ENCODE measurements around the gene ENOPH1. TPM values are rescaled to one million over a fixed set of nuclear protein-coding genes. Genes with fewer than 3 reads are reported as not detected.
A peak's percentile ranks its signal among the peaks of the same experiment; 100 is the strongest.

ENOPH1 gene
- total RNA-seq, 2 experiments from 2014 or later = 45.0 to 45.3 TPM

DNA sequence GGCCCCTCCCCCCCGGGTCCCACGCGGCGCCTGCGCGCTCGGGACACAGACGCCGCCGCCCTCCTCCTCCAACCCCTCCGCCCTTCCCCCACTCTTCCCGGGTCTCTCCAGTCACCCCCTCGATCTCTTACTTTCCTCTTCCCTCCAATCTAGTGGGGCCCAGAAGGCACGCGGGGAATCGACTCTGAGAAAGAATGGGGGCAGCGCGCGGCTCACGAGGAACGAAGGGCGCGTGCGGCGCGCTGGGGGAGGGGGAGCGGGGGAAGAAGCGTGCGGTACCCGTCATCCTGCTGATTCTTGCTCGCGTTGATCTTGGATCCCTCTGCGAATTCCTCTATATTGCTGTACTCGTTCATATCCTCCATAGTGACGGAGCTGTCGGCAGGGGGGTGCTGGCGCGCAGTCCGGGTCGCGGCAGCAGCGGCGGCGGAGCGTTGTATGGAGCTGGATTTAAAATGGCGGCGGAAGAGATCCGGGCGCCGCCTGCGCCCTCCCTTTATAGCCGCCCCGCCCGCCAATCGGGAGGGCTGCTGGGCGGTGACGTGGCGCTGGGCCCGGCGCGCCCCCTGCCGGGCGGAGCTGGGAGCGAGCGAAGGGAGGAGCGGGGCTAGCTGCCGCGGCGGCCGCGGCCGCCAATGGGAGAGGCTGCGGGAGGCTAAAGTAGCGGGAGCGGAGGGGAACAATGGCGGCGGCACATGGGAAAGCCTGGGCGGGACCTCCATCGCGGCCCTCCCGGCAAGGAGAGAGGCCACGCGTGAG lies 1.2 kb upstream of the ENOPH1 start:
- ChIA-PET POLR2A (interaction anchor here (0.7 to 4.0 kb wide), 21 partner anchors 9 to 855 kb away, joined by 3 to 120 read pairs (median 4); partner anchors contain the start of genes COQ2, HNRNPD, LIN54 and THAP9), CTCF (interaction anchor here (0.6 to 2.9 kb wide), 22 partner anchors 9 to 606 kb away, joined by 3 to 30 read pairs (median 4); partner anchors contain the start of genes COPS4 and THAP9)
- DNase-seq (peak; percentile 94), ATAC-seq (peak; percentile 52)
- Mint-ChIP-seq H3K9me3 (ENCODE audit: insufficient read depth) (no peaks in the 10 kb centered on the region), H3K4me1 (ENCODE audit: low read depth) (peaks cover 54% of the 10 kb centered on the region), H3K4me3 (peak overlapping the region; percentile 99), H3K27me3 (ENCODE audit: low read depth) (no peaks in the 10 kb centered on the region), H3K36me3 (ENCODE audit: low read depth) (peaks cover 79% of the 10 kb centered on the region), H3K27ac (peak overlapping the region; percentile 99)

- Mint-ChIP-seq H3K27ac (peak overlapping the region; percentile 99), H3K9me3 (ENCODE audit: insufficient read depth) (no peaks in the 10 kb centered on the region), H3K4me1 (ENCODE audit: low read depth) (peaks cover 52% of the 10 kb centered on the region), H3K27me3 (ENCODE audit: low read depth) (no peaks in the 10 kb centered on the region), H3K36me3 (ENCODE audit: low read depth) (peaks cover 74% of the 10 kb centered on the region), H3K4me3 (peak overlapping the region; percentile 99)
- ATAC-seq = peak; percentile 37
- ChIA-PET POLR2A (interaction anchor here (0.7 to 4.0 kb wide), 19 partner anchors 9 to 855 kb away, joined by 3 to 120 read pairs (median 4); partner anchors contain the start of genes COQ2, HNRNPD, LIN54 and THAP9), CTCF (interaction anchor here (0.6 to 2.9 kb wide), 20 partner anchors 9 to 605 kb away, joined by 3 to 30 read pairs (median 4); partner anchors contain the start of genes COPS4 and THAP9)
- peak; percentile 81 for DNase-seq
These were observed 630 bp upstream of the ENOPH1 start for GRCh38 chr4:82429728-82430192.

- no peaks in the 10 kb centered on the region for H3K9me3 Mint-ChIP-seq (ENCODE audit: insufficient read depth)
- ATAC-seq (no peak), DNase-seq (peak; percentile 59)
- peak overlapping the region; percentile 99 for H3K4me3 Mint-ChIP-seq
- H3K36me3 Mint-ChIP-seq (ENCODE audit: low read depth) = peaks cover 71% of the 10 kb centered on the region
- H3K27ac Mint-ChIP-seq = peak overlapping the region; percentile 99
- no peaks in the 10 kb centered on the region for H3K27me3 Mint-ChIP-seq (ENCODE audit: low read depth)
- ChIA-PET CTCF (interaction anchor here (0.6 to 1.7 kb wide), 4 partner anchors 31 to 1915 kb away, joined by 3 to 6 read pairs (median 4); no protein-coding TSS in a partner anchor), POLR2A (interaction anchor here (1.0 to 1.9 kb wide), 3 partner anchors 9 to 59 kb away, joined by 4 to 6 read pairs (median 5); partner anchors contain the start of gene HNRNPD)
- peaks cover 50% of the 10 kb centered on the region for H3K4me1 Mint-ChIP-seq (ENCODE audit: low read depth)
These were observed 765 bp downstream of the ENOPH1 start for GRCh38 chr4:82430964-82431745.

DNA sequence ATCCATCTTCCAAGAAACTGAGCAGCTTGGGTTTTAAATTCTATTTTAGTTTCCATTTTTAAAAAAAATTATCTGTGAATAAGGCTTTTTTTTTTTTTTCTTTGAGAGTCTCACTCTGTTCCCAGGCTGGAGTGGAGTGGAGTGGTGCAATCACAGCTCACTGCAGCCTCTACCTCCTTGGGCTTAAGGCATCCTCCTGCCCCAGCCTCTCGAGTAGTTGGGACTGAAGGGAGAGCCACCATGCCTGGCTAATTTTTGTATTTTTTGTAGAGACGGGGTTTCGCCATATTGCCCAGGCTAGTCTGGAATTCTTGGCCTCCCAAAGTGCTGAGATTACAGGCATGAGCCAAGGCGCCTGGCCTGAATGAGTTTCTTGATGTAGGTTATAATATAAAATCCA lies 1.4 kb downstream of the ENOPH1 start:
- POLR2A ChIA-PET = interaction anchor here (0.6 to 1.9 kb wide), 4 partner anchors 9 to 909 kb away, joined by 3 to 6 read pairs (median 4); partner anchors contain the start of gene HNRNPD
- Mint-ChIP-seq H3K27me3 (ENCODE audit: low read depth) (no peaks in the 10 kb centered on the region), H3K9me3 (ENCODE audit: insufficient read depth) (no peaks in the 10 kb centered on the region), H3K4me3 (peak overlapping the region; percentile 99), H3K27ac (no peak overlapping the region), H3K36me3 (ENCODE audit: low read depth) (peaks cover 68% of the 10 kb centered on the region), H3K4me1 (ENCODE audit: low read depth) (peaks cover 47% of the 10 kb centered on the region)
- no peak for DNase-seq
- CTCF ChIA-PET = interaction anchor here (0.9 to 1.7 kb wide), 2 partner anchors 30 to 307 kb away, joined by 3 to 6 read pairs; no protein-coding TSS in a partner anchor
- ATAC-seq = no peak

- ChIA-PET CTCF (no interaction called here), POLR2A (no interaction called here)
- no peak for ATAC-seq
- peak overlapping the region; percentile 34 for H3K4me3 Mint-ChIP-seq
- peaks cover 46% of the 10 kb centered on the region for H3K4me1 Mint-ChIP-seq (ENCODE audit: low read depth)
- no peak overlapping the region for H3K27ac Mint-ChIP-seq
- no peak for DNase-seq
- peaks cover 63% of the 10 kb centered on the region for H3K36me3 Mint-ChIP-seq (ENCODE audit: low read depth)
- no peaks in the 10 kb centered on the region for H3K9me3 Mint-ChIP-seq (ENCODE audit: insufficient read depth)
- H3K27me3 Mint-ChIP-seq (ENCODE audit: low read depth) = no peaks in the 10 kb centered on the region
These were observed 2.2 kb downstream of the ENOPH1 start for GRCh38 chr4:82432596-82432995.

DNA sequence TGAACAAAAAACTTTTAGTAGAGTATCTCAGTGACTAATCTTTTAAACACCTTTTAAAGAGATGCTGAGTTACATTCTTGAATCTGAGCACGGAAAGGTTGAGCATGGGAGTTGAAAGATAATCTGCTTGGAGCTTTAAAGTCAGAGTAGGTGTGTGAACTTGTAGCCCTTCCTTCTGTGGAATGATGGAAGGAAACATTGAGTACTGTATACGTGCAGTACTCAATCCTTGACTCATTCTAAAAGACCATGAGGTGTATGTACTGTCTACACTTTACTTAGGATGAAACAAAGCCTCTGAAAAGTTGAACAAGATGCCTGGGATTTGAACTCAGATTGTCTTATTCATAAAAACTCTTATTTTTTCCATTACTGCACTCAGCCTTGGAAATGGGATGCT lies 3.4 kb downstream of the ENOPH1 start:
- H3K27me3 Mint-ChIP-seq (ENCODE audit: low read depth) = no peaks in the 10 kb centered on the region
- H3K9me3 Mint-ChIP-seq (ENCODE audit: insufficient read depth) = no peaks in the 10 kb centered on the region
- H3K36me3 Mint-ChIP-seq (ENCODE audit: low read depth) = peaks cover 55% of the 10 kb centered on the region
- no peak overlapping the region for H3K4me3 Mint-ChIP-seq
- POLR2A ChIA-PET = no interaction called here
- peak overlapping the region; percentile 18 for H3K27ac Mint-ChIP-seq
- ATAC-seq (no peak), DNase-seq (no peak)
- CTCF ChIA-PET = no interaction called here
- peaks cover 47% of the 10 kb centered on the region for H3K4me1 Mint-ChIP-seq (ENCODE audit: low read depth)

DNA sequence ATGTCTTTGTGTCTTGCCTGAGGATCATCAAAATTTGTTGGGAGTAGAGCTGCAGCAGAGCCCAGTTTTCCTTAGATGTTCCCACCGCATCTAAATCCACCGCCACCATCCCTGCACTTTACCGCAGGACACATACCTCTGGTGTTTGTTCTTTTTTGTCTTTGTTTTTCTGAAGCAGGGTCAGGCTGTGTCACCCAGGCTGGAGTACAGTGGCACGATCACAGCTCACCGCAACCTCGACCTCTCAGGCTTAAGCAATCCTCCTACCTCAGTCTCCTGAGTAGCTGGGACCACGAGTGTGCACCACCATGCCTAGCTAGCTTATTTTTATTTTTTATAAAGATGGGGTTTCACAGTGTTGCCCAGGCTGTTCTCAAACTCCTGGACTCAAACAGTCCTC lies 4.6 kb downstream of the ENOPH1 start:
- POLR2A ChIA-PET = interaction anchor here (1.0 kb wide), 1 partner anchor 14 kb away, joined by 3 read pairs; no protein-coding TSS in a partner anchor
- no peak overlapping the region for H3K4me3 Mint-ChIP-seq

DNA sequence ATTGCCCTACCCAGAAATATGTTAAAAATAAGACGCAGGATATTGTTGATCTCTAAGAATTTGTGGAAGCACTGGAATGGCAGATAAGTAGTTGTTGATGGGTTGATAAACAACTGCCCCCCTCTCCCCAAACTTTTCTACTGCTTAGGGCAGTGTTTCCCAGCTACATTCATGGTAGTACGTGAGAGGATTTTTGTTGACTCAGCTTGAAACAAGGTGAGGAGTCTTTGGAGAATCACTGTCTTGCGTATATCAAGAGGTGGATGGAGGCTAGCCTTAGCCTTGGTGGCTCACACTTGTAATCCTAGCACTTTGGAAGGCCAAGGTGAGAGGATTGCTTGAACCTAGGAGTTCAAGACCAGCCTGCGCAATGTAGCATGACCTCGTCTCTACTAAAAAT lies 5.7 kb downstream of the ENOPH1 start:
- ChIA-PET POLR2A (no interaction called here), CTCF (interaction anchor here (0.6 kb wide), 1 partner anchor 25 kb away, joined by 3 read pairs; no protein-coding TSS in a partner anchor)
- ATAC-seq = no peak
- H3K4me3 Mint-ChIP-seq = no peak overlapping the region
- H3K27me3 Mint-ChIP-seq (ENCODE audit: low read depth) = no peaks in the 10 kb centered on the region
- H3K27ac Mint-ChIP-seq = no peak overlapping the region
- H3K4me1 Mint-ChIP-seq (ENCODE audit: low read depth) = peaks cover 61% of the 10 kb centered on the region
- no peaks in the 10 kb centered on the region for H3K9me3 Mint-ChIP-seq (ENCODE audit: insufficient read depth)
- H3K36me3 Mint-ChIP-seq (ENCODE audit: low read depth) = peaks cover 53% of the 10 kb centered on the region
- DNase-seq = no peak

More for the DNA sequence above, 4.6 kb downstream of the ENOPH1 start:
- CTCF ChIA-PET = no interaction called here
- Mint-ChIP-seq H3K27ac (no peak overlapping the region), H3K4me1 (ENCODE audit: low read depth) (peaks cover 56% of the 10 kb centered on the region), H3K36me3 (ENCODE audit: low read depth) (peaks cover 55% of the 10 kb centered on the region), H3K27me3 (ENCODE audit: low read depth) (no peaks in the 10 kb centered on the region), H3K9me3 (ENCODE audit: insufficient read depth) (no peaks in the 10 kb centered on the region)
- DNase-seq (no peak), ATAC-seq (no peak)

DNA sequence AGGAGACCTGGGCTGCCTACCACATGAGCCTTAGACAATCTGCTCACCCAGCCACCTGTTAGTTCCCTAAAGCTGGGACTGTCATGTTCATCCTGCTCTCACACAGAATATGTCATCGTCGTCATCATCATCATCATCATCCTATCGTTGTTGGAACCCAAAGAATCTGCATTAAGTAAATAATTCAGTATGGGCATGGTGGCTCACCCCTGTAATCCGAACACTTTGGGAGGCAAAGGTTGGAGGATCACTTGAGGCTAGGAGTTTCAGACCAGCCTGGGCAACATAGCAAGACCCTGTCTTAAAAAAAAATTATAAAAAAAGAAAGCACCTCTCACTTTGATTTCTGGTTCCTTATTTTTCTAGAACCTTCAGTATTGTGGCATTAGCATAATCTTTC lies 6.4 kb downstream of the ENOPH1 start:
- Mint-ChIP-seq H3K27ac (peak overlapping the region; percentile 34), H3K36me3 (ENCODE audit: low read depth) (peaks cover 56% of the 10 kb centered on the region), H3K27me3 (ENCODE audit: low read depth) (no peaks in the 10 kb centered on the region), H3K4me3 (no peak overlapping the region), H3K4me1 (ENCODE audit: low read depth) (peaks cover 61% of the 10 kb centered on the region), H3K9me3 (ENCODE audit: insufficient read depth) (no peaks in the 10 kb centered on the region)
- no peak for ATAC-seq
- DNase-seq = no peak
- ChIA-PET POLR2A (no interaction called here), CTCF (no interaction called here)

GRCh38 chr4:82437285-82438005 lies 7.1 kb downstream of the ENOPH1 start:
- peaks cover 54% of the 10 kb centered on the region for H3K4me1 Mint-ChIP-seq (ENCODE audit: low read depth)
- no peak overlapping the region for H3K27ac Mint-ChIP-seq
- ATAC-seq (no peak), DNase-seq (no peak)
- CTCF ChIA-PET = no interaction called here
- H3K27me3 Mint-ChIP-seq (ENCODE audit: low read depth) = no peaks in the 10 kb centered on the region
- peaks cover 55% of the 10 kb centered on the region for H3K36me3 Mint-ChIP-seq (ENCODE audit: low read depth)
- POLR2A ChIA-PET = no interaction called here
- no peaks in the 10 kb centered on the region for H3K9me3 Mint-ChIP-seq (ENCODE audit: insufficient read depth)
- no peak overlapping the region for H3K4me3 Mint-ChIP-seq

- POLR2A ChIA-PET = interaction anchor here (1.4 to 1.9 kb wide), 2 partner anchors 10 to 65 kb away, joined by 4 to 5 read pairs; no protein-coding TSS in a partner anchor
These were observed 8.7 kb downstream of the ENOPH1 start for GRCh38 chr4:82439088-82439487.

More at GRCh38 chr4:82439088-82439487, 8.7 kb downstream of the ENOPH1 start:
- Mint-ChIP-seq H3K4me3 (no peak overlapping the region), H3K9me3 (ENCODE audit: insufficient read depth) (no peaks in the 10 kb centered on the region), H3K27ac (no peak overlapping the region), H3K27me3 (ENCODE audit: low read depth) (no peaks in the 10 kb centered on the region), H3K36me3 (ENCODE audit: low read depth) (peaks cover 41% of the 10 kb centered on the region), H3K4me1 (ENCODE audit: low read depth) (peaks cover 40% of the 10 kb centered on the region)
- CTCF ChIA-PET = interaction anchor here (2.2 kb wide), 1 partner anchor 10 kb away, joined by 12 read pairs; the partner anchor contains the start of gene HNRNPDL
- no peak for DNase-seq
- no peak for ATAC-seq
